Astrocyte (in vitro differentiated cells and primary cell): Measurements from ENCODE around the gene LRRC4C. TPM values are rescaled to one million over a fixed set of nuclear protein-coding genes. Genes with fewer than 3 reads are reported as not detected.
A peak's percentile ranks its signal among the peaks of the same experiment; 100 is the strongest.

Experiments used
- DNase-seq: peaks from one replicate; pipeline ENCODE4 v3.0.0-alpha.2; 2010; ENCODE audit warnings: low read depth
- FAIRE-seq: peaks from 2 replicates; lab custom pipeline; 2011; peaks lifted over from hg19 to GRCh38; lab: Jason Lieb, UNC
- H2AFZ ChIP-seq: 2 replicates; pipeline ENCODE4 v1.6.0; 2012; ENCODE audit warnings: low read depth, low read length, inconsistent platforms
- H3K27ac ChIP-seq: 2 replicates; pipeline ENCODE4 v1.5.1; 2011; ENCODE audit warnings: low read depth, low read length, inconsistent platforms
- H3K27me3 ChIP-seq: 2 replicates; pipeline ENCODE4 v1.6.0; 2011; ENCODE audit warnings: low read length, inconsistent platforms; ENCODE audit not compliant: insufficient read depth
- H3K36me3 ChIP-seq: 2 replicates; pipeline ENCODE4 v1.5.1; 2011; ENCODE audit warnings: low read length, inconsistent platforms; ENCODE audit not compliant: insufficient read depth
- H3K4me1 ChIP-seq: 2 replicates; pipeline ENCODE4 v1.5.1; 2011; ENCODE audit warnings: low read length, inconsistent platforms; ENCODE audit not compliant: insufficient read depth
- H3K4me2 ChIP-seq: 2 replicates; pipeline ENCODE4 v1.6.0; 2012; ENCODE audit warnings: low read length, inconsistent platforms
- H3K4me3 ChIP-seq: 2 replicates; pipeline ENCODE4 v1.5.1; 2011; ENCODE audit warnings: low read depth, mild to moderate bottlenecking, low read length, inconsistent platforms; ENCODE audit not compliant: insufficient read depth
- H3K79me2 ChIP-seq: 2 replicates; pipeline ENCODE4 v1.6.0; 2012; ENCODE audit warnings: mild to moderate bottlenecking, low read length, inconsistent platforms; ENCODE audit not compliant: insufficient read depth
- H3K9ac ChIP-seq: 2 replicates; pipeline ENCODE4 v1.6.0; 2012; ENCODE audit warnings: mild to moderate bottlenecking, low read length, inconsistent platforms
- H3K9me3 ChIP-seq: 2 replicates; pipeline ENCODE4 v1.5.1; 2012; ENCODE audit warnings: low read depth, mild to moderate bottlenecking, low read length, inconsistent platforms; ENCODE audit not compliant: insufficient read depth
- H4K20me1 ChIP-seq: 2 replicates; pipeline ENCODE4 v1.6.0; 2012; ENCODE audit warnings: low read length, inconsistent platforms; ENCODE audit not compliant: insufficient read depth
- H3K27ac Mint-ChIP-seq: one replicate; pipeline ENCODE4 v1.8.0; 2021; ENCODE audit warnings: mild to moderate bottlenecking, mixed read lengths; ENCODE audit not compliant: unreplicated experiment
- H3K27me3 Mint-ChIP-seq: one replicate; pipeline ENCODE4 v1.8.0; 2021; ENCODE audit warnings: low read depth, mixed read lengths; ENCODE audit not compliant: unreplicated experiment
- H3K36me3 Mint-ChIP-seq: one replicate; pipeline ENCODE4 v1.8.0; 2021; ENCODE audit warnings: low read depth, mixed read lengths; ENCODE audit not compliant: unreplicated experiment
- H3K4me1 Mint-ChIP-seq: one replicate; pipeline ENCODE4 v1.8.0; 2021; ENCODE audit warnings: low read depth, mixed read lengths; ENCODE audit not compliant: unreplicated experiment
- H3K4me3 Mint-ChIP-seq: one replicate; pipeline ENCODE4 v1.8.0; 2021; ENCODE audit warnings: mild to moderate bottlenecking, moderate library complexity, mixed read lengths; ENCODE audit not compliant: unreplicated experiment
- H3K9me3 Mint-ChIP-seq: one replicate; pipeline ENCODE4 v1.8.0; 2021; ENCODE audit warnings: mild to moderate bottlenecking, mixed read lengths; ENCODE audit not compliant: unreplicated experiment
- EZH2 ChIP-seq: IDR thresholded peaks from 2 replicates; pipeline ENCODE4 v1.6.1; 2012; ENCODE audit warnings: mild to moderate bottlenecking, low read length, inconsistent platforms; ENCODE audit not compliant: insufficient read depth
- total RNA-seq: library from RNA; stranded (reverse); gene quantifications from 2 replicates; pipeline ENCODE4 v1.2.1, GENCODE V29; 2021
- TF ChIP-seq, protein P1 (sequence below): IDR thresholded peaks from 2 replicates; pipeline ENCODE4 v1.5.1; 2011; ENCODE audit warnings: low read depth, mild to moderate bottlenecking, inconsistent platforms, low read length, moderate library complexity; ENCODE audit not compliant: insufficient read depth

LRRC4C gene
- total RNA-seq, 1 donor from 2014 or later = 9.0 TPM

DNA sequence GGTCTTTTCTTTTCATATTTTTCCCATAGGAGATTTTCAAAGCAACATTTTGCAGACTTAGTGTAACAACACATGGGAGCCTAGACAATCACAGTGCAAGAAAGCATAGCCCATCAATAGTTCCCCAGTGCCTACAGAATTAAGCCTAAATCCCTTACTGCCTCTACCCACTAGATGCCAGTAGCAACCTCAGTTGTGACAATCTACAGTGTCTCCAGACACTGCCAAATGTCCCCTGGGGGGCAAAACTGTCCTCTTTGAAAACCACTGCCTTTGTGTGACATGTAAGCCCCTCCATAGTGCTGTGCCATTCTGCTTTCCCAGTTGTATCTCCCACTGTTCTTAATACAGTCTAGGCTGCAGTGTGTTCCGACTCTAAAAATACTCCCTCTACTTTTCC lies 1329.0 kb downstream of the LRRC4C start:
- Histone ChIP-seq H3K79me2 (no peaks in the 10 kb centered on the region), H3K4me3 (no peak overlapping the region), H3K4me1 (peaks cover 7% of the 10 kb centered on the region), H2AFZ (no peak overlapping the region), H3K4me2 (no peak overlapping the region), H3K9ac (no peak overlapping the region), H3K27ac (no peak overlapping the region), H3K9me3 (no peaks in the 10 kb centered on the region), H4K20me1 (no peaks in the 10 kb centered on the region), H3K36me3 (no peaks in the 10 kb centered on the region), H3K27me3 (no peaks in the 10 kb centered on the region)
- Mint-ChIP-seq H3K27me3 (no peaks in the 10 kb centered on the region), H3K27ac (no peak overlapping the region), H3K36me3 (no peaks in the 10 kb centered on the region), H3K4me3 (no peak overlapping the region), H3K4me1 (peaks cover 3% of the 10 kb centered on the region), H3K9me3 (no peaks in the 10 kb centered on the region)
- FAIRE-seq = no peak
- DNase-seq = no peak
- TF ChIP-seq EZH2 = no peak
- TF ChIP-seq, protein P1, sequence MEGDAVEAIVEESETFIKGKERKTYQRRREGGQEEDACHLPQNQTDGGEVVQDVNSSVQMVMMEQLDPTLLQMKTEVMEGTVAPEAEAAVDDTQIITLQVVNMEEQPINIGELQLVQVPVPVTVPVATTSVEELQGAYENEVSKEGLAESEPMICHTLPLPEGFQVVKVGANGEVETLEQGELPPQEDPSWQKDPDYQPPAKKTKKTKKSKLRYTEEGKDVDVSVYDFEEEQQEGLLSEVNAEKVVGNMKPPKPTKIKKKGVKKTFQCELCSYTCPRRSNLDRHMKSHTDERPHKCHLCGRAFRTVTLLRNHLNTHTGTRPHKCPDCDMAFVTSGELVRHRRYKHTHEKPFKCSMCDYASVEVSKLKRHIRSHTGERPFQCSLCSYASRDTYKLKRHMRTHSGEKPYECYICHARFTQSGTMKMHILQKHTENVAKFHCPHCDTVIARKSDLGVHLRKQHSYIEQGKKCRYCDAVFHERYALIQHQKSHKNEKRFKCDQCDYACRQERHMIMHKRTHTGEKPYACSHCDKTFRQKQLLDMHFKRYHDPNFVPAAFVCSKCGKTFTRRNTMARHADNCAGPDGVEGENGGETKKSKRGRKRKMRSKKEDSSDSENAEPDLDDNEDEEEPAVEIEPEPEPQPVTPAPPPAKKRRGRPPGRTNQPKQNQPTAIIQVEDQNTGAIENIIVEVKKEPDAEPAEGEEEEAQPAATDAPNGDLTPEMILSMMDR = peak; percentile 15

GRCh38 chr11:40129266-40129665 lies 1330.2 kb downstream of the LRRC4C start:
- Histone ChIP-seq H3K4me2 (no peak overlapping the region), H2AFZ (no peak overlapping the region), H3K4me3 (no peak overlapping the region), H4K20me1 (no peaks in the 10 kb centered on the region), H3K4me1 (peaks cover 4% of the 10 kb centered on the region), H3K9ac (no peak overlapping the region), H3K9me3 (no peaks in the 10 kb centered on the region), H3K79me2 (no peaks in the 10 kb centered on the region), H3K36me3 (no peaks in the 10 kb centered on the region), H3K27me3 (no peaks in the 10 kb centered on the region), H3K27ac (no peak overlapping the region)
- H3K27ac Mint-ChIP-seq = no peak overlapping the region
- FAIRE-seq = no peak
- DNase-seq = no peak
- no peaks in the 10 kb centered on the region for H3K27me3 Mint-ChIP-seq
- H3K4me3 Mint-ChIP-seq = no peak overlapping the region
- no peaks in the 10 kb centered on the region for H3K9me3 Mint-ChIP-seq
- no peak for TF ChIP-seq EZH2
- TF ChIP-seq, protein P1 = peak; percentile 24
- H3K36me3 Mint-ChIP-seq = no peaks in the 10 kb centered on the region
- peaks cover 3% of the 10 kb centered on the region for H3K4me1 Mint-ChIP-seq

DNA sequence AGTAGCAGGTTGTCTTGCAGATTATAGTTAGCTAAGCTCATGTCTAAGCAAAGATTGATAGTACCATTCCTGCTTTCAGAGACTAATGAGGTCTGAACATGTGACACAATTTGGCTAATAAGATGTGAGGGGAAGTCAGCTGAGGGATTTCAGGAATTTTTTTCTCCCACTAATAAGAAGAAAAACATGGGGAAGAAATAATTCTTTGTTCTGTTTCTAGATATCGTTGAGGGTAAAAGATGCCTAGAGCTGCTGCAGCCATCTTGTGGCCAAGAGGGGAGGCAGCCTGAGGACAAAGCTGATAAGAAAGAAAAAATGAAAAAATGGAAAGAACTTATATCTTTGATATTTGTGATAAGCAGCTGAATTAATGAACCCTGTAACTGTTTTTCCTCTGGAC lies 1334.4 kb downstream of the LRRC4C start:
- H3K4me1 ChIP-seq = no peaks in the 10 kb centered on the region
- no peaks in the 10 kb centered on the region for H4K20me1 ChIP-seq
- no peaks in the 10 kb centered on the region for H3K9me3 ChIP-seq
- no peak overlapping the region for H2AFZ ChIP-seq
- H3K27ac Mint-ChIP-seq = no peak overlapping the region
- H3K36me3 ChIP-seq = no peaks in the 10 kb centered on the region
- no peaks in the 10 kb centered on the region for H3K4me1 Mint-ChIP-seq
- H3K9ac ChIP-seq = no peak overlapping the region
- no peak overlapping the region for H3K27ac ChIP-seq
- H3K79me2 ChIP-seq = no peaks in the 10 kb centered on the region
- H3K27me3 Mint-ChIP-seq = no peaks in the 10 kb centered on the region
- H3K27me3 ChIP-seq = no peaks in the 10 kb centered on the region
- FAIRE-seq (no peak), DNase-seq (peak; percentile 42)
- peaks cover 2% of the 10 kb centered on the region for H3K36me3 Mint-ChIP-seq
- H3K4me3 ChIP-seq = no peak overlapping the region
- H3K4me3 Mint-ChIP-seq = no peak overlapping the region
- no peaks in the 10 kb centered on the region for H3K9me3 Mint-ChIP-seq
- TF ChIP-seq EZH2 = no peak
- TF ChIP-seq, protein P1 = no peak
- no peak overlapping the region for H3K4me2 ChIP-seq
